ENCODE data around the gene GCSAM.
A peak's percentile ranks its signal among the peaks of the same experiment; 100 is the strongest.

Gene GCSAM

DNA sequence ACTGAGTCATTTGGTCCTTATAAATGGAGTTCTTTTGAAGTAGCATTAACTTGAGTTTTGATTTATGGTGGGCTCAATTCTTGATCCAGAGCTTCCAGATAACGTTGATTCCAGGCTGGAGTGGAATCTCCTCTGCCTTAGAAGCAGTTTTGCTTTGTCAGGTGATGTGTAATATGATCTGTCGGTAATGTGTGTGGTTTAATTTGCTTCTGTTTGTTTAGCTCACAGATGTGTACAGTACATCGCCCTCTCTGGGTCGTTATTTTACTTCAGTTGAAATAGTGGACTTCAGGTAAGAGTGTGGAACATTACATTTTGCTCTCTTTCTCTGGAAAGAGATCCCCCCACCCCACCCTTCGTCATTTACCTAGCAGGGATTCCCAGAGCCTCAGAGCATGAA lies 23.7 kb downstream of the GCSAM start:
- no peak for DNase-seq (ENCODE audit: insufficient read length, low spot score)
- FAIRE-seq: no peak

DNA sequence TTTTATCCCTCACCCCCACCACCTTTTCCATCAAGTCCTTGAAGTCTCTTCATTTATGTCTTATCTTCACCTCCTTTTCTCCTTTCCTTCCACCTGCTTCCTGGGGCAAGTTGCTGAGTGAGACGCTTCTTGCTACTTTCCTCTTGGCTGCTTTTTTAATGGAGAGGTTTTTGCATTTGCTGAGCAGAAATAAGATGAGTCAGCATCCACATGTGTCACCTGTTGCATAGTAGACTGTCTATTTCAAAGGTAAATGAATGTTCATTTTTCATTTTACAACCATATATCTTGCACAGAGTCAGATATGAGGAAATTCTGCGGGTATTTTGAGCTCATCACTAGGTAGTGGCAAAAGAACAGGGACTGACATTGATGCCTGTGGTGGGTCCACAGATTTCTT lies 28.3 kb downstream of the GCSAM start:
- DNase-seq (ENCODE audit: insufficient read length, low spot score) (no peak), FAIRE-seq (no peak)

DNA sequence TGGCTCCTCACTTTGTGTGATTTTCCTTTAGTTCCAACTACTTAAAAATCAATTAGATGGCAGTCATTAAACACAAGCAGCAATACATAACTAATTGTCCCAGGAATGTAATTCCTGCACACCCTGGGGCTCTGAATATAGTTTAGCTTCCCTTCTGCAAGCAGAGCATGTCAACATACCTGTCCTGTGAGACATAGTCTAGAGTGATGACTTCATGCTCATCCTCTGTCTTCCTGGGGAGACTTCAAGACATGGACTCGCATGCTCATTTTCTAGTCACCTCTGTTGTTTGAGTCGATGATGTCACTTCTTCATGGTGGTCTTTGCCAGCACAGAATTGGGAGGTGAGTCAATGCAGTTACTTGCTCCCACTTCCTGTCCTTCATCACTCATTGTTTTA lies 31.1 kb downstream of the GCSAM start:
- FAIRE-seq (peak; percentile 74), DNase-seq (ENCODE audit: insufficient read length, low spot score) (peak; percentile 37)

- DNase-seq (ENCODE audit: insufficient read length, low spot score): peak; percentile 79
- FAIRE-seq: peak; percentile 77
These were observed 35.7 kb downstream of the GCSAM start for GRCh38 chr3:112097378-112097777.

GRCh38 chr3:112096176-112096575 lies 36.9 kb downstream of the GCSAM start:
- no peak for FAIRE-seq
- DNase-seq (ENCODE audit: insufficient read length, low spot score): no peak

DNA sequence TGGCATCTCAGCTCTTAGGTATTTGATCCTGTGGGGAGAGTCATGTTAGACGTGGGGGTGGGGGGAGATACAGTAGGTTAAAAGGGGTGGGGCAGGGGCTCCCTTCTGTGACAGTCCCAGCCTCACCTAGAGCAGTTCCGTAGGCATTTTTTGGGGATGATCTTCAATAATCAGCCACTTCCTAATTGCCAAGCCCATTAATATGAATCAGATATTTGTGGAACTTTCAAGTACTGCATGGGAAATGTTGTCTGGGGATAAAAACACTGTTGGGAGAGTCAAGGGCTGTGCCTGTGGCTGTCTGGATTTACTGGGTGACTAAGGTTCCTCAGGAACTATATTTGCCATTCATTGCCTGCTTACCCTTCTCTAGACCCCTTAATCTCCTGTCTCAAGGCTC lies 37.3 kb downstream of the GCSAM start:
- no peak for FAIRE-seq
- DNase-seq (ENCODE audit: insufficient read length, low spot score): no peak

DNA sequence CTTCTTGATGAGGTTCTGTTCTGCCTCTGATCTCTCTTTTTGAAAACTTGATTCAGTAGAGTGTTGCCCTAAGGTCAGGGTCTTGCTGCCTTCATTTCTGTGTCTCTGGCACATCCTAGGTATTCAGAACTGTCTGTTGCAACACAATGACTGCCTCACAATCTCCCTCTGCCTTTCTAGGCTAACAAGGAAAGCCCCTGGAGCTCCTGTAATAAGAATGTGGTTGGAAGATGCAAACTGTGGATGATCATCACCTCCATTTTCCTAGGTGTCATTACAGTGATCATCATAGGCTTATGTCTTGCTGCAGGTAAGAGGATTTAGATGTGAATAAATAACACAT lies 39.9 kb downstream of the GCSAM start:
- DNase-seq (ENCODE audit: insufficient read length, low spot score) (no peak), FAIRE-seq (no peak)

GRCh38 chr3:112092496-112093179 lies 40.4 kb downstream of the GCSAM start:
- FAIRE-seq: no peak

DNA sequence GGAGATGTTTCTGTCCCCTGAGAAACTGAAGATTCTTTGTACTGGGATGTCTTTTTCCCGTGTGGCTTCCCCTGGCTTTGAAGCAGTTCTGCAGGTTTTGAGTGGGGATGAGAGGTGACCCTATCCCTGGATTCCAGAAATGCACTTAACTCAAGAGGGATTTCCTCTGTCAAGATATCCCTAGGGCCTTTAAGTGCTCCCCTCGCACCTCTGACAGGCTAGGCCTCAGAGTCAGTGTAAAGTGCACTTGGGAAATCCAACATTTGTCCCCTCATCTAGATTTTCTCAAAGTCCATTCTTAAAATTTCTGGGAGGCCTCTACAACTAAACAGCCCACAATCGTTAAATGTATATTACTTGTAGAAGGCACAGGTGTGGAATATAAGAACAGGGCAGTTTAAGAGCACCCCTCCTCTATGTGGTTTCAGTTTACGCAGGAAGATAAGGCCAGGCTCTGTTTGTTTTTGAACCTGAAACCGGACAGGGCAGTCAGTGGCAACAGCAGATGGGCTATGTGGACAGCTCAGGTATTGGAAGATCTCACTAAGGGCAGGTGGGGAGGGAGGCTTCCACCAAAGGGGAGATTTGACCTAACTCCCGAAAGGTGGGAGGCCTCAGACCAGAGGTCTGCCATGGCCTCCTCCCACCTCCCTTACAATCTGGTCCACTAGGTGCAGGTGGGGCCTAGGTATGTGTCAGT lies 42.0 kb downstream of the GCSAM start:
- no peak for DNase-seq (ENCODE audit: insufficient read length, low spot score)

More at GRCh38 chr3:112092496-112093179, 40.4 kb downstream of the GCSAM start:
- DNase-seq (ENCODE audit: insufficient read length, low spot score): no peak

GRCh38 chr3:112089956-112090886 lies 42.8 kb downstream of the GCSAM start:
- DNase-seq (ENCODE audit: insufficient read length, low spot score): no peak
- FAIRE-seq: no peak

More for the DNA sequence above, 42.0 kb downstream of the GCSAM start:
- FAIRE-seq: no peak

DNA sequence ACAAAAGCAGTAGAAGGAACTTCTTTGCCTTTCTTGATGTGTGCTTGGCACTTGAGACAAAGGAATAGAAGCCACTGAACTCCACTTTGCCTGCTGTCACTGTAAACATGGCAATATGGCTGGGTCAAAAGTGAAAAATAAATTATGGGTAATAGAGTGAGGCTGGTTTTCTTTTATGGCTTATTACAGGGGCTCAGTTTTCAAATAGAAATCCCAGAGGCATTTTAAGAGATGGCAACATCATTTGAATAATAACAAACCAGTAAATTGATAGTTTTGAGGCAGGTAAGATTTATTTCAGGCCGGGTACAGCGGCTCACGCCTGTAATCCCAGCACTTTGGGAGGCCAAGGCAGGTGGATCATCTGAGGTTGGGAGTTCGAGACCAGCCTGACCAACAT lies 44.1 kb downstream of the GCSAM start:
- FAIRE-seq: no peak

GRCh38 chr3:112087746-112088145 lies 45.3 kb downstream of the GCSAM start:
- FAIRE-seq (no peak), DNase-seq (ENCODE audit: insufficient read length, low spot score) (no peak)

More for the DNA sequence above, 44.1 kb downstream of the GCSAM start:
- DNase-seq (ENCODE audit: insufficient read length, low spot score): no peak

DNA sequence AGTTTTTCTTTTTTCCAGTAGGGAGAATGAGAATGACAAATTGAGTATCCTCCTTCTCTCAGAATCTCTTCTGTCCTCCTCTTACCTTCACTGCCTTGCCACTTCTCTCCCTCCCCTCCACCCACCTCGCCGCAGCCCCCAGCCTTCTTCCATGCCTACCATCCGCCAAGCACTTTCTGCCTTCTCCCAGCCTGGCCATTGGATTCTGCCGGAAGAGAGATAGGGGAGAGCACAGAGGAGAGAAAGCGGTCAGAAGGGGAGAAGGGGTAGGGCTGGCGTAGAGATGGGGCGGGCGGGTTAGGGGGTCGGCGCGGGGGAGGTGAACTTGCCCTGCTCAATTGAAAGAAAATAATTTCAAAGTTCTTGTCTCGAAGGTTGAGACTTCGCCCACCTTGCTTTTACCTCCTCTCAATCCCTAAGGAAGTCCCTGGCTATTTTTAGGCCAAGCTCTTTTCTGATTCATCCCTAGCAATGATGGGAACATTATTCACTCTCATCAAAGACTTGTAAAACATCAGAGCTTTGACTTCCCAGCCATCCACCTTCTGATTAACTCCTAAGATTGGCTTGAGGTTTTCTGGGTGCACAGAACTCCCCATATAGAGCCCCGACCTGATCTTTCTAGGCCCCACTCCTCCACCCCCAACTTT lies 46.0 kb downstream of the GCSAM start:
- FAIRE-seq (peak; percentile 26), DNase-seq (ENCODE audit: insufficient read length, low spot score) (no peak)

DNA sequence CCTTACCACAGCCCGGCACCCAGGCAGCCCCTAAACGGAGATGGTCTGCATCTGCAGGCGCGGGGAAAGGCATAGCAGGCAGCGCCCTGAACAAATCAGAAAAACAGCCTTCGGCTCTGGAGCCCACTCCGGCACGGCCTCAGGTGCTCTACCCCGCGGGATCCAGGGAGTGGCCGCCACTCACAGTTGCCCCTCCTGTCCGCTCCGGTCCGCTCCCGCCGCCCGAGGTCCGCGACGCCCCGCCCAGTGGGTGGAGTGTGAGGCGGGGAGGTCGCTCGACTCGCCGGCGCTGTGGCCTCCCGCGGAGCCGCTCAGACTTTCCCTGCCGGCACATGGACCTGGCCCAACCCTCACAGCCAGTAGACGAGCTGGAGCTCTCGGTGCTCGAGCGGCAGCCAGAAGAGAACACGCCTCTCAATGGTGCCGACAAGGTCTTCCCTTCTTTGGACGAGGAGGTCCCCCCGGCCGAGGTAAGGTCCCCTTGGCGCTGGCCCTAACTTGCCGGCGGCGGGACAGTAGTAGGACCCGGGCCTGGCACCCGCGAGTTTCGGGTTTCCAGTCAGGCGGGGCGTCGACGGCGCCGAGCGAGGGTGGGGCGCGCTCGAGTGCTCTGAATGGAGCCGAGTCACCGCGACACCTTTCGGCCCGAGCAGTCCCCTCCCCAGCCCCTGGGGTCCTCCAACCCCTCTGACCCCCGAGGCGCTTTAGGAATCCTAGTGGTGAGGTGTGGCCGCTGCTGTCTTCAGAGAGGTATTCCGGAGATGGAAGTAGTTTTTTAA lies 46.8 kb downstream of the GCSAM start, which contains the start of gene C3orf52:
Gene C3orf52, plus strand, starts transcription at position 314 of the 779 bp plus-strand sequence. Its CDS starts 19 bp downstream, at position 333.
- peak; percentile 94 for FAIRE-seq
- peak; percentile 89 for DNase-seq (ENCODE audit: insufficient read length, low spot score)

- FAIRE-seq (peak; percentile 65), DNase-seq (ENCODE audit: insufficient read length, low spot score) (no peak)
These were observed 47.3 kb downstream of the GCSAM start for GRCh38 chr3:112085735-112086075.

DNA sequence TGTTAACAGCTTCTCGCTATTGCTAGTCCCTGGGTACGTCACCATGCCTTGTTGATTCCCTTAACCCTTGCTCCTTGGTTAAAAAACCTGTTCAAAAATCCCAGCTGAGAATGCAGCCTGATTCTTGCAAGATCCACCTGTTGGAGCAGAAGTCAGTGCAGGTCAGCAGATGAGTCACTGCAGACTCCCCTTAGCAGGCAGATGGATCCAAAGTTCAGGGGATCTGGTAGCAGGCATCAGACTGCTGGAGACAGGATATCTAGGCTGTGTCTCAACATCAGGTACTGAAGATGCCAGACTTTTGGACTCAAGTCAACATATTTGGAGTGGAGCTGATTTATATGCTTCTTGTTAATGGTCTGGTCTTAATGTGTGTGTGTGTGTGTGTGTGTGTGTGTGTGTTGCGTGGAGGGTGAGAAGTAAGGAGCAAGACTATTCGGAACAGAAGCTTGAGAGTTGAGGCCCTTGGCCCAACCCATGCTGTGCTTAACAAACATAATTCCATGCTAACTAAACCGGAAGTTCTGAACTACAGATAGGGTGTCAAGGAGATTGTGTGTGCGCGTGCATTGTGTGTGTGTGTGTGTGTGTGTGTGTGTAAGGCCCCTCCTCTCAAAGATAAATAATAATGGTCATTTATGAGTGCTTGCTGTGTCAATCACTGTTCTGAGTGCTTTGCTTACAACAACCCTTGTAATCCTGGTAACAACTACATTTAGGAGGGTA lies 47.9 kb downstream of the GCSAM start:
- FAIRE-seq (peak; percentile 33), DNase-seq (ENCODE audit: insufficient read length, low spot score) (no peak)

DNA sequence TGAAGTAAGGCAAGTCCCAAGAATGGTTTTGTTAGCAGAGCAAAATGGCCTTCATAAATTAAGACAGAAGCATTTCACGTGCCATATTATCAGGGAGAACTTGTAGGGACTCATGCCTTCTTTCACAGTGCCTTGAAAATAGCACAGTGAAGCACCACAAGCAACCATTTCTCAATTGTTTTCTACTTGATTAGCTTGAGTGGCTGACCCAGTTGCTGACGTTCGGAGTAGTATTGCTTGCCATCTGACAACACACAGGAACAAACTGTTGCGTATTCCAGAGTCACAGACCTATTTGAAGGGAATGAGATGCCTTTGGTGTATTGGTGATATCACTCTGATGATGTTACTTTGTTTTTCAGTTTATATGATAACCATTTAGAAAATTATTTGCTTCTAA lies 49.8 kb downstream of the GCSAM start:
- DNase-seq (ENCODE audit: insufficient read length, low spot score): no peak
- FAIRE-seq: no peak

DNA sequence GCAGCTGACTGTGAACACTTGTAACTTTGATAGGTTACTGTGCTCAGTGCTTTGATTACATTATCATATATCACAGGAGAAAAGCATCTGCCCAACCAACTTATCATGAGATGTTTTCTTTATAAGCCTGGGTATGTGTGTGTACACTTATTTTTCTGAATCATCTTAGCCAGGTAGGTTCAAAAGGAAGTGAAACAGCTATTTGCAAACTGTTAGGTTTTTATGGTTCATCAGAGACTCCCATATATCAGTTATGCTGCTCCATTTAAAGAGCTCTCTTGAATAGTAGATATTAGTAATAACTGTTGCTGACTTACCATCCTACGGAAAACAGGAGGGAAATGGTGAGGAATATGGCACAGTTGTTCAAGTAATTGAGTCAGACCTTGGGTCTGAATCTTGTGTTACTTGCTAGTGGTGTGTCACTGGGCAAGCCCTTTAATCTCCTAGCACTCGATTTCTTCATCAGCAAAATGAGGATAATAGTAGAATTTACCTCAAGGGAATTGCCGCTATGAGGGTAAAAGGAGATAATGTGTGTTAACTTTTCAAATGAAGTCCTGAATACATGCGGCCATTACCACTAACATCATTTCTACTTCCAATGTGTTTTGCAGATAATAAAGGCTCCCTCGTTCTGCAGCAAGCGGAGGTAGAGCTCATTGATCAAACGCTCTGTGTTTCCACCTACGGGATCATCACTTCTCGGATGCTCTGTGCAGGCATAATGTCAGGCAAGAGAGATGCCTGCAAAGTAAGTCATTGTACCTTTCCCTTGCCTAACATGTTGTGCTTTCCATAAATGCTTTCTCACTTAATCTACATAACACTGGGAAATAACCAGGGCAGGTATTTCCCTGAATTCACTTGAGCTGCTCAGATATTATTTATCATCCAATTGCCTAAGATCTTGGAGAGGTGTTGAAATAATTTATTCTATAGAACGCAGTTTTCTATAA lies 54.6 kb downstream of the GCSAM start:
- FAIRE-seq (no peak), DNase-seq (ENCODE audit: insufficient read length, low spot score) (no peak)

Data from HTR-8/SVneo (cell line).